ENCODE results near the gene SERPINE1.
"Not testable (repeated sequence)": the region's sequence is repeated elsewhere in the genome, so short reads cannot be mapped to it uniquely, and the experiment has no call there.

Gene SERPINE1

GRCh38 chr7:101126651-101127459 lies at the start of gene SERPINE1:
SERPINE1 (plus strand) TSS chr7:101127104; CDS start chr7:101128394, 1,290 bp downstream.
- FAIRE-seq: no peak

GRCh38 chr7:101077303-101078086 lies 49.4 kb upstream of the SERPINE1 start:
- no peak for FAIRE-seq

- no peak for FAIRE-seq
Measured at GRCh38 chr7:101081432-101081831, 45.5 kb upstream of the SERPINE1 start.

GRCh38 chr7:101084865-101085161 lies 42.1 kb upstream of the SERPINE1 start:
- no peak for FAIRE-seq

GRCh38 chr7:101085162-101085964 lies 41.5 kb upstream of the SERPINE1 start, which contains the start of gene TRIM56:
TRIM56 (plus strand) TSS chr7:101085481; CDS start chr7:101087313, 1,832 bp downstream.
- no peak for FAIRE-seq

GRCh38 chr7:101087334-101088068 lies 39.4 kb upstream of the SERPINE1 start:
- no peak for FAIRE-seq

GRCh38 chr7:101088069-101088425 lies 38.9 kb upstream of the SERPINE1 start:
- no peak for FAIRE-seq

- FAIRE-seq: no peak
Measured at GRCh38 chr7:101088858-101089529, 37.9 kb upstream of the SERPINE1 start.

GRCh38 chr7:101089876-101090275 lies 37.0 kb upstream of the SERPINE1 start:
- no peak for FAIRE-seq

GRCh38 chr7:101092266-101092905 lies 34.5 kb upstream of the SERPINE1 start:
- FAIRE-seq: not testable (repeated sequence)

GRCh38 chr7:101093906-101094305 lies 33.0 kb upstream of the SERPINE1 start:
- FAIRE-seq: peak; percentile 70

GRCh38 chr7:101094376-101094775 lies 32.5 kb upstream of the SERPINE1 start:
- FAIRE-seq: no peak

GRCh38 chr7:101094791-101095375 lies 32.0 kb upstream of the SERPINE1 start:
- no peak for FAIRE-seq

GRCh38 chr7:101096331-101096956 lies 30.5 kb upstream of the SERPINE1 start:
- FAIRE-seq: no peak

- no peak for FAIRE-seq
Measured at GRCh38 chr7:101096957-101097347, 30.0 kb upstream of the SERPINE1 start.

- no peak for FAIRE-seq
Measured at GRCh38 chr7:101097561-101097960, 29.3 kb upstream of the SERPINE1 start.

- no peak for FAIRE-seq
Measured at GRCh38 chr7:101099969-101100781, 26.7 kb upstream of the SERPINE1 start.

GRCh38 chr7:101100858-101101847 lies 25.8 kb upstream of the SERPINE1 start:
- no peak for FAIRE-seq
